ENCODE measurements around the gene TMTC3.
A peak's percentile ranks its signal among the peaks of the same experiment; 100 is the strongest.
"Not testable (repeated sequence)": the region's sequence is repeated elsewhere in the genome, so short reads cannot be mapped to it uniquely, and the experiment has no call there.

The TMTC3 gene

GRCh38 chr12:88141774-88142609, at the start of gene TMTC3, which contains the start of gene CEP290:
Gene TMTC3, plus strand, starts transcription at chr12:88142307. Its CDS starts 6,009 bp downstream, at chr12:88148316.
Gene CEP290, minus strand, starts transcription at chr12:88142088. Its CDS starts 781 bp downstream, at chr12:88141307.
- DNase-seq: peak; percentile 100

- DNase-seq: no peak
Measured at GRCh38 chr12:88092771-88093170, 49.3 kb upstream of the TMTC3 start.

- no peak for DNase-seq
Measured at GRCh38 chr12:88093573-88093972, 48.5 kb upstream of the TMTC3 start.

GRCh38 chr12:88108021-88108420, 34.1 kb upstream of the TMTC3 start:
- no peak for DNase-seq

GRCh38 chr12:88111074-88111652, 30.9 kb upstream of the TMTC3 start:
- peak; percentile 73 for DNase-seq

GRCh38 chr12:88113871-88114270, 28.2 kb upstream of the TMTC3 start:
- DNase-seq: no peak

- no peak for DNase-seq
Measured at GRCh38 chr12:88122666-88123065, 19.4 kb upstream of the TMTC3 start.

- no peak for DNase-seq
Measured at GRCh38 chr12:88127099-88127498, 15.0 kb upstream of the TMTC3 start.

- no peak for DNase-seq
Measured at GRCh38 chr12:88127855-88128254, 14.3 kb upstream of the TMTC3 start.

- no peak for DNase-seq
Measured at GRCh38 chr12:88132392-88132791, 9.7 kb upstream of the TMTC3 start.

GRCh38 chr12:88133181-88133580, 8.9 kb upstream of the TMTC3 start:
- DNase-seq: not testable (repeated sequence)

GRCh38 chr12:88139711-88140110, 2.4 kb upstream of the TMTC3 start:
- DNase-seq: not testable (repeated sequence)

GRCh38 chr12:88141425-88141773, 708 bp upstream of the TMTC3 start:
- DNase-seq: no peak

- DNase-seq: peak; percentile 57
Measured at GRCh38 chr12:88142610-88142991, 494 bp downstream of the TMTC3 start.

GRCh38 chr12:88144037-88144436, 1.9 kb downstream of the TMTC3 start:
- DNase-seq: no peak

- DNase-seq: peak; percentile 37
Measured at GRCh38 chr12:88144546-88145468, 2.7 kb downstream of the TMTC3 start.

GRCh38 chr12:88145567-88146505, 3.7 kb downstream of the TMTC3 start:
- no peak for DNase-seq

- DNase-seq: no peak
Measured at GRCh38 chr12:88150063-88150462, 8.0 kb downstream of the TMTC3 start.

- peak; percentile 8 for DNase-seq
Measured at GRCh38 chr12:88153959-88154358, 11.9 kb downstream of the TMTC3 start.

GRCh38 chr12:88156075-88156654, 14.1 kb downstream of the TMTC3 start:
- no peak for DNase-seq

- DNase-seq: no peak
Measured at GRCh38 chr12:88163371-88163770, 21.3 kb downstream of the TMTC3 start.

- no peak for DNase-seq
Measured at GRCh38 chr12:88166179-88166578, 24.1 kb downstream of the TMTC3 start.

Data from NCI-H1105 treated with DMSO at 0.1 percent for 48 hours (cell line).